ENCODE results near the gene PGAM5. TPM values are rescaled to one million over a fixed set of nuclear protein-coding genes. Genes with fewer than 3 reads are reported as not detected.

PGAM5 gene
- total and polyA plus RNA-seq, 10 of the 15 experiments (the other 5 are each of a cell fraction or from before 2014, with no cell fraction given), result 8.2 to 90.9 (median 45.3) TPM

- TF ChIP-seq ZNF592 (IDR thresholded peaks at IDR 0.05), result no peak
- TF ChIP-seq KAT2A (conservative IDR thresholded peaks at IDR 0.05; ENCODE audit: control insufficient read depth, low read depth, low read length), result no peak
- Histone ChIP-seq H2AFZ (ENCODE audit: control insufficient read depth, low read depth, low read length) (no peak overlapping the region), H3K9ac (ENCODE audit: control insufficient read depth, insufficient read depth, low read length) (no peak overlapping the region), H3K27me3 (replicated peaks in 1 of 2; ENCODE audit: control insufficient read depth in 2 of 2, insufficient read depth in 2 of 2, low read length in 1 of 2) (no peaks in the 10 kb centered on the region), H4K20me1 (ENCODE audit: control insufficient read depth, insufficient read depth) (no peaks in the 10 kb centered on the region), H3K4me1 (ENCODE audit: control insufficient read depth, insufficient read depth, low read length) (no peaks in the 10 kb centered on the region), H3K4me3 (no peak overlapping the region), H3K4me2 (ENCODE audit: control insufficient read depth, insufficient read depth) (no peak overlapping the region), H3K79me2 (ENCODE audit: control insufficient read depth, insufficient read depth, low read length) (no peaks in the 10 kb centered on the region), H3K36me3 (ENCODE audit: control insufficient read depth in 2 of 2, insufficient read depth in 2 of 2, low read length in 1 of 2) (peaks cover 33 to 39% of the 10 kb centered on the region in 2 experiments), H3K27ac (ENCODE audit: control insufficient read depth, insufficient read depth) (no peak overlapping the region), H3K9me3 (replicated peaks; ENCODE audit: control insufficient read depth, insufficient read depth, low read length) (no peaks in the 10 kb centered on the region)
- DNase-seq (ENCODE audit: low read depth, low spot score) (no peak), FAIRE-seq (no peak), ATAC-seq (no peak)
- no TSS peak for BruUV-seq (replicated peaks)
- ChIA-PET POLR2A (no interaction called here), RAD21 (ENCODE audit: unreplicated experiment) (no interaction called here), CTCF (no interaction called here), SMC1A (ENCODE audit: uncharacterized antibody, unreplicated experiment) (interaction anchor here (1.0 kb wide), 1 partner anchor 11 kb away, joined by 3 read pairs; no protein-coding TSS in a partner anchor)
- intact Hi-C loops (cut with micrococcal nuclease; ENCODE audit: unreplicated experiment) (no loop called here), in situ Hi-C loops (cut with MboI) (no loop called here)
- 97% methylated on average over 16 of the region's 20 CpGs for WGBS (ENCODE audit: insufficient coverage, insufficient replicate concordance, low lambda C conversion rate, missing lambda C conversion rate)
Observed at GRCh38 chr12:132735496-132735895, 24.9 kb downstream of the PGAM5 start.

GRCh38 chr12:132736378-132736777 lies 25.7 kb downstream of the PGAM5 start:
- Histone ChIP-seq H3K9me3 (replicated peaks; ENCODE audit: control insufficient read depth, insufficient read depth, low read length) (no peaks in the 10 kb centered on the region), H3K9ac (ENCODE audit: control insufficient read depth, insufficient read depth, low read length) (no peak overlapping the region), H3K36me3 (ENCODE audit: control insufficient read depth in 2 of 2, insufficient read depth in 2 of 2, low read length in 1 of 2) (peaks cover 36 to 41% of the 10 kb centered on the region in 2 experiments), H3K4me1 (ENCODE audit: control insufficient read depth, insufficient read depth, low read length) (no peaks in the 10 kb centered on the region), H3K27me3 (replicated peaks in 1 of 2; ENCODE audit: control insufficient read depth in 2 of 2, insufficient read depth in 2 of 2, low read length in 1 of 2) (no peaks in the 10 kb centered on the region), H3K4me3 (no peak overlapping the region), H4K20me1 (ENCODE audit: control insufficient read depth, insufficient read depth) (no peaks in the 10 kb centered on the region), H3K27ac (ENCODE audit: control insufficient read depth, insufficient read depth) (no peak overlapping the region), H3K79me2 (ENCODE audit: control insufficient read depth, insufficient read depth, low read length) (no peaks in the 10 kb centered on the region), H3K4me2 (ENCODE audit: control insufficient read depth, insufficient read depth) (no peak overlapping the region), H2AFZ (ENCODE audit: control insufficient read depth, low read depth, low read length) (no peak overlapping the region)
- 86% methylated on average over 12 of the region's 12 CpGs for WGBS (ENCODE audit: insufficient coverage, insufficient replicate concordance, low lambda C conversion rate, missing lambda C conversion rate)
- DNase-seq (ENCODE audit: low read depth, low spot score) (no peak), FAIRE-seq (no peak), ATAC-seq (no peak)
- intact Hi-C loops (cut with micrococcal nuclease; ENCODE audit: unreplicated experiment) (no loop called here), in situ Hi-C loops (cut with MboI) (no loop called here)
- ChIA-PET SMC1A (ENCODE audit: uncharacterized antibody, unreplicated experiment) (no interaction called here), POLR2A (no interaction called here), CTCF (interaction anchor here (0.7 kb wide), 1 partner anchor 91 kb away, joined by 3 read pairs; no protein-coding TSS in a partner anchor), RAD21 (ENCODE audit: unreplicated experiment) (no interaction called here)
- BruUV-seq (replicated peaks), result no TSS peak
- TF ChIP-seq ETV6 (conservative IDR thresholded peaks at IDR 0.05 in 1 of 2, IDR thresholded peaks at IDR 0.05 in 1 of 2; ENCODE audit: borderline replicate concordance in 1 of 2, low read depth in 1 of 2), result no peak
- TF ChIP-seq DPF2 (IDR thresholded peaks at IDR 0.05), result no peak
- no peak for TF ChIP-seq NFYA (IDR thresholded peaks at IDR 0.05; ENCODE audit: borderline replicate concordance, low read depth, low read length)
- TF ChIP-seq CREM (IDR thresholded peaks at IDR 0.05; ENCODE audit: low read depth), result no peak
- TF ChIP-seq SREBF2 (IDR thresholded peaks at IDR 0.05; ENCODE audit: low read length), result no peak
- no peak for TF ChIP-seq ATF7 (IDR thresholded peaks at IDR 0.05; ENCODE audit: low read depth)
- TF ChIP-seq BACH1 (IDR thresholded peaks at IDR 0.05; ENCODE audit: borderline replicate concordance), result no peak
- TF ChIP-seq SIX5 (IDR thresholded peaks at IDR 0.05; ENCODE audit: low read depth, low read length, severe bottlenecking), result no peak
- TF ChIP-seq BMI1 (IDR thresholded peaks at IDR 0.05; ENCODE audit: borderline replicate concordance), result no peak

Measured in GM12878 (cell line).